ENCODE data around the gene TBC1D21. TPM values are rescaled to one million over a fixed set of nuclear protein-coding genes. Genes with fewer than 3 reads are reported as not detected.

The TBC1D21 gene
- total and polyA plus RNA-seq, 2 of the 8 experiments (the other 6 are each of a cell fraction or from before 2014, with no cell fraction given): not detected

- Histone ChIP-seq H3K4ac (replicated peaks; ENCODE audit: insufficient read length, low read depth, low read length) (peak overlapping the region; percentile 1), H2BK120ac (replicated peaks; ENCODE audit: low read depth, low read length) (no peak overlapping the region), H3K56ac (replicated peaks; ENCODE audit: insufficient read length, low read depth, low read length) (no peak overlapping the region), H3K79me1 (ENCODE audit: low read depth, low read length) (no peaks in the 10 kb centered on the region), H3K18ac (ENCODE audit: extremely low read depth, low read length) (peak overlapping the region; percentile 17; the same call in 1 of the 2 replicates), H3K23me2 (ENCODE audit: low read depth, low read length) (no peaks in the 10 kb centered on the region; the same call in 1 of the 2 replicates), H2BK12ac (ENCODE audit: low read depth, low read length) (peak overlapping the region; percentile 62; the same call in 1 of the 2 replicates), H3K14ac (ENCODE audit: insufficient read length) (no peak overlapping the region), H2AK5ac (ENCODE audit: low read depth, low read length) (no peak overlapping the region), H3K23ac (ENCODE audit: insufficient read length) (no peak overlapping the region), H4K20me1 (replicated peaks in 1 of 2; ENCODE audit: control insufficient read depth in 1 of 2, insufficient read depth in 2 of 2, low read length in 2 of 2) (no peaks in the 10 kb centered on the region), H3K9ac (replicated peaks in 1 of 4; ENCODE audit: extremely low read depth in 1 of 4, low read depth in 3 of 4, low read length in 3 of 4) (no peak overlapping the region), H3K4me2 (ENCODE audit: insufficient read depth in 1 of 2, low read depth in 2 of 2, low read length in 2 of 2) (no peak overlapping the region), H3K27me3 (replicated peaks in 1 of 4; ENCODE audit: control insufficient read depth in 3 of 4, extremely low read depth in 1 of 4, insufficient read depth in 3 of 4, low read length in 3 of 4) (no peaks in the 10 kb centered on the region; a peak in 2 of 7 replicates), H2BK15ac (ENCODE audit: low read length) (no peak overlapping the region), H3K36me3 (ENCODE audit: control insufficient read depth in 2 of 4, insufficient read depth in 4 of 4, low read length in 3 of 4) (no peaks in the 10 kb centered on the region), H2BK20ac (ENCODE audit: low read length) (peak overlapping the region; percentile 29), H4K91ac (replicated peaks; ENCODE audit: insufficient read length, low read length) (peak overlapping the region; percentile 49), H3K9me3 (ENCODE audit: insufficient read depth in 2 of 2, low read depth in 1 of 2, low read length in 1 of 2) (no peaks in the 10 kb centered on the region), H3K79me2 (ENCODE audit: control insufficient read depth in 1 of 2, insufficient read depth in 2 of 2, low read length in 2 of 2) (no peaks in the 10 kb centered on the region), H4K8ac (ENCODE audit: extremely low read depth, insufficient read depth, low read length) (no peak overlapping the region), H2AFZ (ENCODE audit: low read length) (no peak overlapping the region), H4K5ac (ENCODE audit: insufficient read length, low read depth, low read length) (no peak overlapping the region), H3K4me1 (replicated peaks in 1 of 4; ENCODE audit: control insufficient read depth in 3 of 4, insufficient read depth in 4 of 4, low read length in 3 of 4) (peaks cover 0 to 4% (median 2%) of the 10 kb centered on the region in 4 experiments; a peak in 4 of 7 replicates), H2BK5ac (ENCODE audit: low read depth, low read length) (peak overlapping the region; percentile 13; the same call in 1 of the 2 replicates), H3K4me3 (ENCODE audit: extremely low read depth in 1 of 4, insufficient read depth in 2 of 4, low read depth in 3 of 4, low read length in 4 of 4) (no peak overlapping the region), H3K27ac (ENCODE audit: low read depth, low read length) (no peak overlapping the region; the same call in 1 of the 2 replicates)
- DNase-seq (ENCODE audit: low read depth in 1 of 2, low spot score in 2 of 2) (no peak), FAIRE-seq (no peak)
- ChIA-PET POLR2A (ENCODE audit: partially characterized antibody) (no interaction called here), CTCF (ENCODE audit: partially characterized antibody) (interaction anchor here (0.5 to 4.8 kb wide), 8 partner anchors 8 to 495 kb away, joined by 3 to 36 read pairs (median 4); partner anchors contain the start of gene TBC1D21)
- WGBS, 2 experiments (ENCODE audit: extremely low coverage in 1 of 2, insufficient coverage in 1 of 2, insufficient read length in 1 of 2, insufficient replicate concordance in 2 of 2, low coverage in 1 of 2, low lambda C conversion rate in 2 of 2, missing lambda C conversion rate in 1 of 2): 76% methylated on average over 7 of the region's 7 CpGs; no CpG with 5 or more reads in 1 of the 2 experiments
- no peak for TF ChIP-seq E2F6 (IDR thresholded peaks at IDR 0.05)
- TF ChIP-seq TAF7 (optimal IDR thresholded peaks at IDR 0.05; ENCODE audit: borderline replicate concordance, low read depth, low read length): no peak
- TF ChIP-seq CTBP2 (IDR thresholded peaks at IDR 0.05; ENCODE audit: borderline replicate concordance, insufficient read depth, insufficient read length, low read length): no peak
- TF ChIP-seq KDM1A (IDR thresholded peaks at IDR 0.05; ENCODE audit: borderline replicate concordance, low read length): no peak
- TF ChIP-seq BRCA1 (IDR thresholded peaks at IDR 0.05; ENCODE audit: low read depth, low read length): no peak
- no peak for TF ChIP-seq BCL11A (IDR thresholded peaks at IDR 0.05; ENCODE audit: low read depth in 2 of 2, low read length in 2 of 2)
- TF ChIP-seq HDAC6 (IDR thresholded peaks at IDR 0.05; ENCODE audit: low read depth, low read length): no peak
- TF ChIP-seq BACH1 (IDR thresholded peaks at IDR 0.05; ENCODE audit: low read length): no peak
- TF ChIP-seq TAF1 (IDR thresholded peaks at IDR 0.05; ENCODE audit: low read depth, low read length): no peak
- no peak for TF ChIP-seq KDM4A (IDR thresholded peaks at IDR 0.05; ENCODE audit: low read depth, low read length, severe bottlenecking)
- no peak for TF ChIP-seq TBP (IDR thresholded peaks at IDR 0.05; ENCODE audit: low read depth, low read length)
- TF ChIP-seq FOSL1 (IDR thresholded peaks at IDR 0.05; ENCODE audit: insufficient read depth, low read depth, low read length): no peak
Measured at GRCh38 chr15:73857193-73857920, 16.0 kb upstream of the TBC1D21 start.

Data from H1 (cell line).